Lower leg skin (tissue), 4 donors: ENCODE data around the gene DEPDC1B. TPM values are rescaled to one million over a fixed set of nuclear protein-coding genes. Genes with fewer than 3 reads are reported as not detected.

Experiments used
- DNase-seq, 2 donors: peaks; one replicate each; pipeline ENCODE4 v3.0.0-alpha.2; 2019; ENCODE audit warnings: low spot score in 2 of 2
- H3K4me3 ChIP-seq: fragments of 200-600 bp; sonication (generic); 2 replicates; pipeline ENCODE4 v1.5.1; 2017; ENCODE audit warnings: mild to moderate bottlenecking, low read depth; ENCODE audit not compliant: poor library complexity, severe bottlenecking
- CTCF ChIP-seq, 3 donors: fragments of 450-650 bp; IDR thresholded peaks; one replicate each; pipeline ENCODE4 v1.5.1; 2016; ENCODE audit warnings: antibody characterized with exemption in 3 of 3, mild to moderate bottlenecking in 3 of 3, moderate library complexity in 2 of 3
- POLR2A ChIP-seq, 2 donors: fragments of 450-650 bp; IDR thresholded peaks; one replicate each; pipeline ENCODE4 v1.6.1; 2016 to 2017; ENCODE audit warnings: antibody characterized with exemption in 2 of 2, mild to moderate bottlenecking in 1 of 2, moderate library complexity in 1 of 2
- WGBS, 2 donors: methylation state at CpG; one replicate each; pipeline ENCODE4 v1.1.5; 2018; 5-methylcytosine and 5-hydroxymethylcytosine counted together
- intact Hi-C: fragments of 100-400 bp; cut with DNase I; formaldehyde crosslinking; loops from one replicate; pipeline ENCODE4 v1.15.0; 2023; ENCODE audit warnings: low total_unique reads
- total RNA-seq, 4 donors: library from RNA; depleted of rRNA; stranded (reverse); fragments of >200 nt; gene quantifications; one replicate each; pipeline ENCODE4 v1.1.0, GENCODE V29; 2016

DEPDC1B gene
- total RNA-seq, 4 donors from 2014 or later = 0.13 to 2.9 (median 1.3) TPM

GRCh38 chr5:60613826-60614225 lies 86.1 kb downstream of the DEPDC1B start:
- 91 to 97% methylated on average over 1 of the region's 1 CpG for WGBS, 2 donors
- TF ChIP-seq POLR2A (IDR thresholded peaks at IDR 0.05) = no peak
- no peak for TF ChIP-seq CTCF (IDR thresholded peaks at IDR 0.05)
- H3K4me3 ChIP-seq = no peak overlapping the region
- no peak for DNase-seq
- intact Hi-C loops = no loop called here

GRCh38 chr5:60611099-60611740 lies 88.7 kb downstream of the DEPDC1B start:
- no peak for TF ChIP-seq POLR2A (IDR thresholded peaks at IDR 0.05)
- no peak for TF ChIP-seq CTCF (IDR thresholded peaks at IDR 0.05)
- intact Hi-C loops = no loop called here
- DNase-seq = no peak
- H3K4me3 ChIP-seq = no peak overlapping the region

DNA sequence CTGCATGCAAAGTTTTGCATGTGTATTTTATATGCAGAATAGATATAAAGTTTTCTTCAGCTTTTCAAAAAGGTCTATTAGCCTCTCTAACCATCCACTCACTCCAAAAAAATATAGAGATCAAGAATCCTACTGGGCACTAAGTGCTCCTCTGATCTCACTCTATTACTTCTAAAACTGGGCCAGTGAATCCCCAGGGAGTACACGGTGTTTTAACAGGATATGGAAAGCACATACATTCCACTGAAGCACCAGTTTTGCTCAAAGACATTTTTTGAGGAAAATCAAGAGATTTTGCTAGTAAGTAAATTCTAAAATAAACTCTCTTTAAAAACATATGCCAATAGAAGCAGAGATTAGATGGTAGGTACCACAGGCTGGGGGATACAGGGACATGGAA lies 95.2 kb downstream of the DEPDC1B start:
- TF ChIP-seq POLR2A (IDR thresholded peaks at IDR 0.05) = no peak
- TF ChIP-seq CTCF (IDR thresholded peaks at IDR 0.05) = no peak
- no peak overlapping the region for H3K4me3 ChIP-seq
- 73 to 75% methylated on average over 1 of the region's 1 CpG for WGBS, 2 donors
- intact Hi-C loops = no loop called here
- no peak for DNase-seq

GRCh38 chr5:60598424-60598823 lies 101.5 kb downstream of the DEPDC1B start:
- 79 to 82% methylated on average over 4 of the region's 4 CpGs for WGBS, 2 donors

GRCh38 chr5:60597572-60598320 lies 102.2 kb downstream of the DEPDC1B start:
- 35% methylated on average over 3 of the region's 3 CpGs for WGBS, 2 donors
- TF ChIP-seq CTCF (IDR thresholded peaks at IDR 0.05) (no peak), POLR2A (IDR thresholded peaks at IDR 0.05) (no peak)
- intact Hi-C loops = no loop called here
- no peak overlapping the region for H3K4me3 ChIP-seq
- DNase-seq = no peak

More at GRCh38 chr5:60598424-60598823, 101.5 kb downstream of the DEPDC1B start:
- DNase-seq = no peak
- TF ChIP-seq CTCF (IDR thresholded peaks at IDR 0.05) = no peak
- TF ChIP-seq POLR2A (IDR thresholded peaks at IDR 0.05) = no peak
- H3K4me3 ChIP-seq = no peak overlapping the region
- intact Hi-C loops = no loop called here
